HepG2 (cell line): ENCODE measurements around the gene PIEZO1. TPM values are rescaled to one million over a fixed set of nuclear protein-coding genes. Genes with fewer than 3 reads are reported as not detected.
A peak's percentile ranks its signal among the peaks of the same experiment; 100 is the strongest.

ENCODE experiments used
- ATF4 ChIP-seq, 2 experiments: fragments of 450-650 bp in 1 of 2; sonication (generic) in 1 of 2; formaldehyde crosslinking; IDR thresholded peaks; 2 replicates each; pipeline versions ENCODE4 v1.5.0 to v1.8.0; 2020 to 2022; ENCODE audit warnings: mild to moderate bottlenecking in 1 of 2, missing genetic modification reagents in 1 of 2
- CEBPG ChIP-seq: IDR thresholded peaks from 2 replicates; pipeline ENCODE4 v1.6.1; 2016
- CHD2 ChIP-seq: IDR thresholded peaks from 2 replicates; pipeline ENCODE4 v1.6.1; 2011; ENCODE audit warnings: low read depth, low read length, improper control_type of control experiment
- GABPA ChIP-seq, 2 experiments: IDR thresholded peaks; 2 replicates each; pipeline ENCODE4 v1.6.1; 2011 to 2016; ENCODE audit warnings: low read depth in 2 of 2, low read length in 1 of 2, missing biosample characterization in 1 of 2, missing genetic modification characterization in 1 of 2
- GATA4 ChIP-seq: sonication (generic); IDR thresholded peaks from 2 replicates; pipeline ENCODE4 v1.6.1; 2016; ENCODE audit warnings: antibody characterized with exemption, low read depth, borderline replicate concordance
- JARID2 ChIP-seq: sonication (generic); formaldehyde crosslinking; IDR thresholded peaks from 2 replicates; pipeline ENCODE4 v1.8.1; 2023; ENCODE audit warnings: missing genetic modification reagents, inconsistent platforms; ENCODE audit not compliant: insufficient replicate concordance
- KAT7 ChIP-seq: IDR thresholded peaks from 2 replicates; pipeline ENCODE4 v1.6.1; 2018; ENCODE audit warnings: borderline replicate concordance, missing compliant biosample characterization
- MAFG ChIP-seq: sonication (generic); formaldehyde crosslinking; IDR thresholded peaks from 2 replicates; pipeline ENCODE4 v1.5.1; 2020; ENCODE audit warnings: mild to moderate bottlenecking, missing genetic modification reagents
- MTF1 ChIP-seq: sonication (generic); formaldehyde crosslinking; IDR thresholded peaks from 2 replicates; pipeline ENCODE4 v1.5.0; 2020; ENCODE audit warnings: missing genetic modification reagents
- NFE2L1 ChIP-seq: sonication (generic); formaldehyde crosslinking; IDR thresholded peaks from 2 replicates; pipeline ENCODE4 v1.4.0; 2020; ENCODE audit warnings: missing genetic modification reagents, mild to moderate bottlenecking, borderline replicate concordance
- PRMT3 ChIP-seq: sonication (generic); formaldehyde crosslinking; IDR thresholded peaks from 2 replicates; pipeline ENCODE4 v1.8.1; 2022; ENCODE audit warnings: low read depth, mild to moderate bottlenecking, moderate library complexity, missing genetic modification reagents, borderline replicate concordance
- RCOR2 ChIP-seq: IDR thresholded peaks from 2 replicates; pipeline ENCODE4 v1.6.1; 2016; ENCODE audit warnings: missing biosample characterization, missing genetic modification reagents
- REXO4 ChIP-seq: sonication (generic); formaldehyde crosslinking; IDR thresholded peaks from 2 replicates; pipeline ENCODE4 v1.8.0; 2022; ENCODE audit warnings: missing genetic modification reagents, mild to moderate bottlenecking, borderline replicate concordance
- SMARCE1 ChIP-seq: fragments of 450-650 bp; IDR thresholded peaks from 2 replicates; pipeline ENCODE4 v1.6.1; 2017; ENCODE audit warnings: borderline replicate concordance
- SRSF4 ChIP-seq: fragments of 200-400 bp; formaldehyde crosslinking; IDR thresholded peaks from one replicate; pipeline ENCODE4 v1.6.1; 2018; ENCODE audit warnings: mild to moderate bottlenecking, low read depth, low read length, moderate library complexity; ENCODE audit not compliant: poor library complexity, severe bottlenecking
- TCF7L2 ChIP-seq: IDR thresholded peaks from 2 replicates; pipeline ENCODE4 v1.6.1; 2011; ENCODE audit warnings: mild to moderate bottlenecking, low read depth, low read length, moderate library complexity
- TFDP2 ChIP-seq: sonication (generic); formaldehyde crosslinking; IDR thresholded peaks from 2 replicates; pipeline ENCODE4 v1.4.0; 2020; ENCODE audit warnings: missing genetic modification reagents
- THAP9 ChIP-seq: sonication (generic); formaldehyde crosslinking; IDR thresholded peaks from 2 replicates; pipeline ENCODE4; 2020; ENCODE audit warnings: missing genetic modification reagents, mild to moderate bottlenecking, borderline replicate concordance
- ZBTB44 ChIP-seq: sonication (generic); formaldehyde crosslinking; IDR thresholded peaks from 2 replicates; pipeline ENCODE4 v1.4.0; 2020; ENCODE audit warnings: missing genetic modification reagents
- ZFP37 ChIP-seq: sonication (generic); formaldehyde crosslinking; IDR thresholded peaks from 2 replicates; pipeline ENCODE4 v1.4.0; 2020; ENCODE audit warnings: missing genetic modification reagents, borderline replicate concordance
- ZNF256 ChIP-seq: sonication (generic); formaldehyde crosslinking; conservative IDR thresholded peaks from 2 replicates; pipeline ENCODE4 v1.4.0; 2020; ENCODE audit warnings: missing genetic modification reagents
- ZNF382 ChIP-seq: sonication (generic); formaldehyde crosslinking; IDR thresholded peaks from 2 replicates; pipeline ENCODE4 v1.5.0; 2020; ENCODE audit warnings: missing genetic modification reagents, mild to moderate bottlenecking, borderline replicate concordance
- ZNF792 ChIP-seq: IDR thresholded peaks from 2 replicates; pipeline ENCODE4 v1.6.1; 2016
- polyA plus RNA-seq, 8 experiments: library from polyadenylated mRNA; depleted of rRNA in 3 of 8; stranded (reverse) in 7 of 8; unstranded in 1 of 8; fragments of >200 nt; fragmentation: Illumina TruSeq in 4 of 8; extraction: Trizol in 4 of 8; gene quantifications; 2 replicates each; pipeline versions ENCODE4 v1.2.1 to v1.2.3, GENCODE V29; 2011 to 2016; ENCODE audit warnings: low read depth in 4 of 8, missing spikeins in 1 of 8, mixed read lengths in 1 of 8; ENCODE audit not compliant: insufficient read depth in 1 of 8
- total RNA-seq, 5 experiments: library from RNA; depleted of rRNA; stranded (reverse); fragments of >200 nt; fragmentation: Illumina TruSeq; extraction: Trizol; gene quantifications; 2 replicates each; pipeline ENCODE4 v1.2.3, GENCODE V29; 2016; ENCODE audit warnings: low read depth in 1 of 5

The PIEZO1 gene
- total and polyA plus RNA-seq, 2 of the 13 experiments (the other 11 are each of a cell fraction or from before 2014, with no cell fraction given): 67.9 to 85.0 TPM

- peak; percentile 4; the same call in 1 of the 2 replicates for TF ChIP-seq THAP9
- no peak for TF ChIP-seq ZFP37
- TF ChIP-seq TFDP2: peak; percentile 81
- peak; percentile 34 for TF ChIP-seq ZNF792 (CRISPR knock-in tag)
- TF ChIP-seq JARID2 (CRISPR knock-in tag): peak; percentile 68
- TF ChIP-seq ZBTB44 (CRISPR knock-in tag): no peak; the same call in 1 of the 2 replicates
- TF ChIP-seq ZNF256: no peak; the same call in 1 of the 2 replicates
- peak in 1 of 2 experiments; percentile 66; a peak in 1 of 4 replicates for TF ChIP-seq ATF4 (CRISPR knock-in tag; IDR thresholded peaks at IDR 0.05)
- TF ChIP-seq MTF1 (CRISPR knock-in tag): no peak
- TF ChIP-seq NFE2L1: no peak
- TF ChIP-seq SRSF4: no peak
- TF ChIP-seq KAT7 (CRISPR knock-in tag): peak; percentile 43; the same call in 1 of the 2 replicates
- peak; percentile 81 for TF ChIP-seq GATA4
- 0 out of 2 replicates have a peak, but pooled peaks have one; percentile 2 for TF ChIP-seq CHD2
- TF ChIP-seq TCF7L2: no peak
- TF ChIP-seq REXO4 (CRISPR knock-in tag): no peak; the same call in 1 of the 2 replicates
- TF ChIP-seq PRMT3 (CRISPR knock-in tag): no peak
- TF ChIP-seq ZNF382 (CRISPR knock-in tag): no peak
- no peak for TF ChIP-seq SMARCE1
- TF ChIP-seq RCOR2 (CRISPR knock-in tag): peak; percentile 66
- TF ChIP-seq GABPA (IDR thresholded peaks at IDR 0.05; ENCODE audit: low read depth, low read length): no peak
- peak; percentile 66 for TF ChIP-seq GABPA (CRISPR knock-in tag; IDR thresholded peaks at IDR 0.05; ENCODE audit: low read depth)
- TF ChIP-seq CEBPG (CRISPR knock-in tag): no peak
- no peak; the same call in 1 of the 2 replicates for TF ChIP-seq MAFG (CRISPR knock-in tag)
Measured at GRCh38 chr16:88811769-88812512, 26.9 kb upstream of the PIEZO1 start, which contains the start of gene APRT (continued).
